Pancreas (tissue), 10 donors: ENCODE data around the gene MTNR1A. TPM values are rescaled to one million over a fixed set of nuclear protein-coding genes. Genes with fewer than 3 reads are reported as not detected.

Experiments used
- ATAC-seq, 4 donors: fragments of 200-7000 bp; cut with Tn5 transposase; one replicate each; pipeline versions ENCODE4 v1.8.0 to v1.9.1; 2020; ENCODE audit warnings: mild to moderate bottlenecking in 4 of 4, moderate library complexity in 4 of 4
- DNase-seq, 6 donors: peaks; one replicate each; pipeline ENCODE4 v3.0.0-alpha.2; 2020
- FAIRE-seq: peaks from 2 replicates; lab custom pipeline; 2012; peaks lifted over from hg19 to GRCh38; lab: Jason Lieb, UNC
- H3K27ac ChIP-seq, 4 donors: fragments of 200-600 bp; sonication (generic); 1 replicate in 3 of 4; 2 replicates in 1 of 4; pipeline versions ENCODE4 v1.5.0 to v1.8.0; 2020
- H3K27me3 ChIP-seq, 4 donors: fragments of 200-600 bp; one replicate each; pipeline ENCODE4 v1.8.0; 2021
- H3K36me3 ChIP-seq, 3 donors: fragments of 200-600 bp; sonication (generic) in 1 of 3; one replicate each; pipeline versions ENCODE4 v1.5.0 to v1.8.0; 2020 to 2021
- H3K4me1 ChIP-seq, 3 donors: fragments of 200-600 bp; one replicate each; pipeline ENCODE4 v1.8.0; 2021
- H3K4me3 ChIP-seq, 4 donors: fragments of 200-600 bp; sonication (generic) in 2 of 4; one replicate each; pipeline versions ENCODE4 v1.5.0 to v1.8.0; 2020 to 2021
- H3K9me3 ChIP-seq, 4 donors: fragments of 200-600 bp; one replicate each; pipeline ENCODE4 v1.8.0; 2021
- WGBS, 2 donors: extraction: QIAGEN DNeasy Blood & Tissue Kit; methylation state at CpG; one replicate each; pipeline ENCODE4 v1.1.7; 2013; 5-methylcytosine and 5-hydroxymethylcytosine counted together
- intact Hi-C, 3 donors: fragments of 100-400 bp; cut with DNase I; formaldehyde crosslinking; loops; one replicate each; pipeline versions ENCODE4 v1.11.1 to v1.14.2; 2022
- polyA plus RNA-seq, 2 donors: library from polyadenylated mRNA; stranded (reverse); fragments of 200-250 nt; gene quantifications; one replicate each; pipeline ENCODE4 v1.2.3, GENCODE V29; 2013
- total RNA-seq, 6 donors: library from RNA; stranded (reverse); fragmentation: NEBNext Ultra II Directional in 4 of 6; extraction: Animal tissue kit (Norgen Biotek cat#: 25700) in 4 of 6; gene quantifications; one replicate each; pipeline versions ENCODE4 v1.2.1 to v1.2.4, GENCODE V29; 2021 to 2023
- TF ChIP-seq, protein P1 (sequence below), 4 donors: fragments of 200-600 bp; sonication (generic) in 3 of 4; IDR thresholded peaks; one replicate each; pipeline versions ENCODE4 v1.5.0 to v1.8.0; 2021; ENCODE audit warnings: antibody characterized with exemption in 4 of 4
- donor health status: healthy with polysubstance abuse.
- donor health status: DM: no; HTN: no; CAD: no; lungs with moderate emphysema.
- donor health status: DM: no; HTN: no; CAD: no.
- donor health status: control.
- donor health status: control.
- donor health status: Bipolar disorder and iron deficiency.
- donor health status: DM: yes; HTN: yes; CAD: no.
- donor health status: DM: no; HTN: no; CAD: no.
- donor health status: DM: no; HTN: no; CAD: no.
- donor health status: DM: yes; HTN: yes; CAD: no.

The MTNR1A gene
- total and polyA plus RNA-seq, 8 donors: 0.09 to 2.5 (median 0.92) TPM

DNA sequence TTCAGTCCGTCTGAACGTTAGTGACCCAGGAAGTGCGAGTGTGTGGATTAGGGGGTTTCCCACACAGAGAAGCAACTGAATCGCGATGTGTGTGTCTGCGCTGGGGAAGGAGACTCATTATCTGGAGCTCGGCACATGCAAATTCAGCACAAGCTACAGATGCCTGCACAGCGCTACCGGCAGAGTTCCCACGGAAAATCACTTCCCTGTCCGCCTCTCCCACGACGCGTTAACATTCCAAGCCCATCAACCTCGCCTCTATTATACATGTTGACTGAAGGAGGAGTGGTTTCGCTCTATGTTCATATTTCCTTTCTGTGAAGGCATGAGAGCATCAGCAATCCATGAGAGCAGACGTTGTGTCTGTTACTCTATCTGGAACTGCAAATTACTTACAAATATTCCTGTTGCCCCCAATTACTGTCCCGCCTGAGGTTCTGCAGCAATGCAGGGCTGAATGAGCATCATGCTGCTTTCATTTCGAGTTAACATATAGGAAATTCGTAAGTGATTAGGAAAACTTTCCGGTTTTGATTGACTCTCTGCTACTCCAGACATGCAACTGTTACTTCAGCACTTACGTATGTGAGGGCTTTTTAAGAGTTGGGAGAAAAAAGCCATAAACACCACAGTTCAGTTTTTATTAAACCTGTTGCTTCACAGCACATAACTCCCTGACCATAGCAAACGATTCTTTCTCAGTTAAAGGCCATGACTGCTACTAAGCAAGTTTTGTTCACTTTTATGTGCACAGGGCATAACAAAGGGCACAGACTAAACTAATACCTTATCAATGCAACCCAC is 15.0 kb upstream of the MTNR1A start:
- intact Hi-C loops: no loop called here
- ATAC-seq: peak; percentile 83 to 95 (median 90)
- Histone ChIP-seq H3K4me1 (no peaks in the 10 kb centered on the region), H3K27ac (peak overlapping the region; percentile 51 to 72 (median 66)), H3K27me3 (no peaks in the 10 kb centered on the region), H3K36me3 (no peaks in the 10 kb centered on the region), H3K9me3 (no peaks in the 10 kb centered on the region), H3K4me3 (peak overlapping the region in 1 of 4 donors; percentile 25)
- 20 to 21% methylated on average over 23 of the region's 23 CpGs for WGBS, 2 donors
- TF ChIP-seq, protein P1, sequence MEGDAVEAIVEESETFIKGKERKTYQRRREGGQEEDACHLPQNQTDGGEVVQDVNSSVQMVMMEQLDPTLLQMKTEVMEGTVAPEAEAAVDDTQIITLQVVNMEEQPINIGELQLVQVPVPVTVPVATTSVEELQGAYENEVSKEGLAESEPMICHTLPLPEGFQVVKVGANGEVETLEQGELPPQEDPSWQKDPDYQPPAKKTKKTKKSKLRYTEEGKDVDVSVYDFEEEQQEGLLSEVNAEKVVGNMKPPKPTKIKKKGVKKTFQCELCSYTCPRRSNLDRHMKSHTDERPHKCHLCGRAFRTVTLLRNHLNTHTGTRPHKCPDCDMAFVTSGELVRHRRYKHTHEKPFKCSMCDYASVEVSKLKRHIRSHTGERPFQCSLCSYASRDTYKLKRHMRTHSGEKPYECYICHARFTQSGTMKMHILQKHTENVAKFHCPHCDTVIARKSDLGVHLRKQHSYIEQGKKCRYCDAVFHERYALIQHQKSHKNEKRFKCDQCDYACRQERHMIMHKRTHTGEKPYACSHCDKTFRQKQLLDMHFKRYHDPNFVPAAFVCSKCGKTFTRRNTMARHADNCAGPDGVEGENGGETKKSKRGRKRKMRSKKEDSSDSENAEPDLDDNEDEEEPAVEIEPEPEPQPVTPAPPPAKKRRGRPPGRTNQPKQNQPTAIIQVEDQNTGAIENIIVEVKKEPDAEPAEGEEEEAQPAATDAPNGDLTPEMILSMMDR (IDR thresholded peaks at IDR 0.05): no peak
- peak in 4 of 6 donors; percentile 46 to 66 (median 54) for DNase-seq
- FAIRE-seq: no peak

DNA sequence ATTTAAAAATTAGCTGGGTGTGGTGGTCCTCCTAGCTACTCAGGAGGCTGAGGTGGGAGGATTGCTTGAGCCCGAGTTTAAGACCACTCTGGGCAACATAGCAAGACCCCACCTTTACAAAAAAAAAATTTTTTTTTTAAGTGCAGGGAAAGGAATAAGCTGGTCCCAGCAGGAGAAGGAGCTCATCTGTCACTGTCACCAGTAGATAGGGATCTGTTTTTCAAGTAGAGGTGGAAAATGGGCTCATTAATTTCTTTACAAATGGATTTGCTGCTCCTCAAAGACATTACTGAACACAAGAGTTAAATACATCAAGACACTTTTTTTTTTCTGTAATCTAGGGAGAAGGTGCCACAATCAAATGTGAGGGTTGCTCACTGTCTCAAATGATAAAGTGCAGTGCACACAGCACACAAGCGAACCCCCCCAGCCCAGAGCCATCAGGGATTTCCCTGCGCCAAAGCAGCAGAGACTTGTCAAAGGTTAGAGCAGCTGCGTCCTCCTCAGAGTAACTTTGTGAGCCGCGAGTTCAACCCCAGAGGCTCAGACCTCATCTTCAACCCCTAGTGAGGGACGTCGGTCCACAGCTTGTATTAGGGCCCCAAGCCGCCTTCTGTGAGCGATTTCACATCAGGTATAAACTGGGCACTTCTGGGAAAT is 14.3 kb upstream of the MTNR1A start:
- no peak for FAIRE-seq
- no peaks in the 10 kb centered on the region for H3K4me1 ChIP-seq
- intact Hi-C loops: no loop called here
- peak in 2 of 4 donors; percentile 42 to 62 for ATAC-seq
- WGBS, 2 donors: 26% methylated on average over 10 of the region's 10 CpGs
- H3K27ac ChIP-seq: peak overlapping the region; percentile 51 to 72 (median 66)
- no peaks in the 10 kb centered on the region for H3K27me3 ChIP-seq
- TF ChIP-seq, protein P1 (IDR thresholded peaks at IDR 0.05): no peak
- no peak for DNase-seq
- H3K4me3 ChIP-seq: peak overlapping the region in 1 of 4 donors; percentile 25
- no peaks in the 10 kb centered on the region for H3K36me3 ChIP-seq
- no peaks in the 10 kb centered on the region for H3K9me3 ChIP-seq

DNA sequence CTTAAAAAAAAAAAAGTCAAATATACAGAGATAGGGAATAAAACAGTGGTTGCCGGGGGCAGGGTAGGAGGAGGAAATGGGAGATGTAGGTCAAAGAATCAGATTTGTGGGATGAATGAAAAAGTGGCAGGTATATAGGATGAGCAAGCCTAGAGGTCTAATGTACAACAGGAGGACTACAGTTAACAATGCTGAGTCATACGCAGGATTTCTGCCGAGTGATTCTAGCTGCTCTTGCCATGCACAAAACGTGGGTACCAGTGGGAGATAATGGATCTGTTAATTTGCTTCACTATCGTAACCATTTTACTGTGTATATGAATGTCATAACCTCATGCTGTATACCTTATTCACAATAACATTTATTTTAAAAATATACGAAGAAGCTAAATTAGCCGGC is 10.7 kb upstream of the MTNR1A start:
- 74 to 78% methylated on average over 7 of the region's 7 CpGs for WGBS, 2 donors
- no peak for FAIRE-seq
- H3K27ac ChIP-seq: no peak overlapping the region

DNA sequence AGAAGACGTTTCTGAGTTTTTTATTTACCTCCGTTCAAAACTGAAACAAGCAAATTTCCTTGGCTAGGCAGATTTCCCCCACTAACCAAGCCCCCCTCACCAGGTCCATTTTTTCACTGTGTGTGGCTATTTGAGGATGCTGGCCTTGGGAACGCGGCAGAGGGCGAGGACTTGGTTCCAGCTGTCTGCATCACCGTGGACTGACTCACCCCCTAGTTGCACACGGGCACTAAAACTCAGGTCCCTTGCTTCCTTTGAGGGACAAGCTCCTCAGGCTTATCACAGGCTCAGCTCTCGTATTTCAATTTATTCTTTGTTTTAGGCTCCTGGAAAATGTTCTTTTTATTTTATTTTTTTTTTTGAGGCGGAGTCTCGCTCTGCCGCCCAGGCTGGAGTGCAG is 8.4 kb upstream of the MTNR1A start:
- intact Hi-C loops: no loop called here
- Histone ChIP-seq H3K36me3 (no peaks in the 10 kb centered on the region), H3K27ac (no peak overlapping the region), H3K9me3 (no peaks in the 10 kb centered on the region), H3K27me3 (no peaks in the 10 kb centered on the region), H3K4me1 (no peaks in the 10 kb centered on the region), H3K4me3 (no peak overlapping the region)
- ATAC-seq (no peak), FAIRE-seq (no peak), DNase-seq (no peak)
- TF ChIP-seq, protein P1 (IDR thresholded peaks at IDR 0.05): no peak
- WGBS, 2 donors: 59% methylated on average over 11 of the region's 11 CpGs

More for the DNA sequence above, 10.7 kb upstream of the MTNR1A start:
- H3K9me3 ChIP-seq: no peaks in the 10 kb centered on the region
- TF ChIP-seq, protein P1 (IDR thresholded peaks at IDR 0.05): no peak
- no peak for DNase-seq
- no peaks in the 10 kb centered on the region for H3K27me3 ChIP-seq
- H3K4me1 ChIP-seq: no peaks in the 10 kb centered on the region
- H3K4me3 ChIP-seq: no peak overlapping the region
- intact Hi-C loops: no loop called here
- H3K36me3 ChIP-seq: no peaks in the 10 kb centered on the region
- no peak for ATAC-seq
